Activated CD4-positive, alpha-beta T cell treated with anti-CD3 and anti-CD28 coated beads, Interleukin-10, Interleukin-2, amounts not matched to agents 100 ng/mL and 50 ng/mL, durations not matched to agents 16 hours and 8 hours (primary cell): ENCODE data around the gene LIPH.
"Not testable (repeated sequence)": the region's sequence is repeated elsewhere in the genome, so short reads cannot be mapped to it uniquely, and the experiment has no call there.

Experiments
- DNase-seq: peaks from one replicate; pipeline ENCODE4 v3.0.0-alpha.2; 2020

LIPH gene

GRCh38 chr3:185552358-185552877 lies at the start of gene LIPH:
Gene LIPH, minus strand, starts transcription at chr3:185552588. Its CDS starts 117 bp downstream, at chr3:185552471.
- peak; percentile 32 for DNase-seq

- DNase-seq: no peak
These were observed 43.1 kb upstream of the LIPH start for GRCh38 chr3:185595526-185595925.

- DNase-seq: no peak
These were observed 41.7 kb upstream of the LIPH start for GRCh38 chr3:185594073-185594472.

GRCh38 chr3:185586686-185587039 lies 34.3 kb upstream of the LIPH start:
- no peak for DNase-seq

- DNase-seq: peak; percentile 99
These were observed 33.7 kb upstream of the LIPH start, which contains the start of gene SENP2 for GRCh38 chr3:185585859-185586685. Gene SENP2, plus strand, starts transcription at chr3:185586295. Its CDS starts 119 bp downstream, at chr3:185586414.

GRCh38 chr3:185585518-185585858 lies 33.1 kb upstream of the LIPH start:
- no peak for DNase-seq

GRCh38 chr3:185584686-185585085 lies 32.3 kb upstream of the LIPH start:
- no peak for DNase-seq

GRCh38 chr3:185583925-185584324 lies 31.5 kb upstream of the LIPH start:
- no peak for DNase-seq

GRCh38 chr3:185582871-185583270 lies 30.5 kb upstream of the LIPH start:
- DNase-seq: no peak

- no peak for DNase-seq
These were observed 29.8 kb upstream of the LIPH start for GRCh38 chr3:185582236-185582635.

- peak; percentile 80 for DNase-seq
These were observed 22.9 kb upstream of the LIPH start for GRCh38 chr3:185575108-185575869.

GRCh38 chr3:185572183-185572582 lies 19.8 kb upstream of the LIPH start:
- DNase-seq: no peak

- DNase-seq: no peak
These were observed 9.6 kb upstream of the LIPH start for GRCh38 chr3:185561958-185562357.

- no peak for DNase-seq
These were observed 9.1 kb upstream of the LIPH start for GRCh38 chr3:185561374-185561943.

- DNase-seq: no peak
These were observed 8.3 kb upstream of the LIPH start for GRCh38 chr3:185560676-185561075.

- no peak for DNase-seq
These were observed 7.3 kb upstream of the LIPH start for GRCh38 chr3:185559706-185560090.

GRCh38 chr3:185558395-185558794 lies 6.0 kb upstream of the LIPH start:
- no peak for DNase-seq

- not testable (repeated sequence) for DNase-seq
These were observed 4.3 kb upstream of the LIPH start for GRCh38 chr3:185556640-185557039.

- no peak for DNase-seq
These were observed 3.5 kb upstream of the LIPH start for GRCh38 chr3:185555860-185556347.

- no peak for DNase-seq
These were observed 2.7 kb upstream of the LIPH start for GRCh38 chr3:185555101-185555501.

GRCh38 chr3:185549651-185550111 lies 2.7 kb downstream of the LIPH start:
- no peak for DNase-seq

GRCh38 chr3:185549122-185549521 lies 3.3 kb downstream of the LIPH start:
- peak; percentile 15 for DNase-seq

- DNase-seq: no peak
These were observed 11.7 kb downstream of the LIPH start for GRCh38 chr3:185540695-185541094.
